ENCODE results near the gene C2CD2L. TPM values are rescaled to one million over a fixed set of nuclear protein-coding genes. Genes with fewer than 3 reads are reported as not detected.

Gene C2CD2L
- total RNA-seq, 1 experiment from 2014 or later = 5.6 TPM

GRCh38 chr11:119167933-119168332 lies 60.8 kb downstream of the C2CD2L start:
- no peak overlapping the region for H2AK5ac ChIP-seq (ENCODE audit: insufficient read length, low read length)
- no peak overlapping the region for H4K8ac ChIP-seq (replicated peaks; ENCODE audit: insufficient read length, low read depth, low read length)
- H3K79me2 ChIP-seq (ENCODE audit: insufficient read depth, low read length) = no peaks in the 10 kb centered on the region
- H3K23me2 ChIP-seq (ENCODE audit: insufficient read length, low read depth, low read length, poor library complexity, severe bottlenecking) = peaks cover 2% of the 10 kb centered on the region
- no peak overlapping the region for H3K14ac ChIP-seq (ENCODE audit: insufficient read depth, low read length)
- no peak overlapping the region for H2BK120ac ChIP-seq (ENCODE audit: low read depth, low read length, poor library complexity, severe bottlenecking)
- no peaks in the 10 kb centered on the region for H3K27me3 ChIP-seq (ENCODE audit: insufficient read depth, low read length)
- H3T11ph ChIP-seq (ENCODE audit: low read length) = no peak overlapping the region
- no peak overlapping the region for H3K9ac ChIP-seq (ENCODE audit: extremely low read depth, insufficient read length, low read length)
- Mint-ChIP-seq H3K36me3 (ENCODE audit: insufficient read depth in 1 of 3, low read depth in 3 of 3) (0 out of 7 replicates have a peak, but pooled peaks cover 0 to 4% (median 0%) of the 10 kb centered on the region in 3 experiments), H3K4me1 (peaks cover 24 to 33% of the 10 kb centered on the region in 2 experiments), H3K27me3 (ENCODE audit: low read depth) (peaks cover 2% of the 10 kb centered on the region; the same call in 1 of the 2 replicates), H3K27ac (0 out of 7 replicates have a peak overlapping the region, but pooled peaks of 2 of the 3 experiments have one; percentile 32 to 55), H3K4me3 (peak overlapping the region; percentile 78 to 83), H3K9me3 (peaks cover 0 to 3% of the 10 kb centered on the region in 2 experiments; a peak in 1 of 5 replicates)
- no peak overlapping the region for H2BK15ac ChIP-seq (ENCODE audit: low read depth, low read length)
- no peak overlapping the region for H3K4ac ChIP-seq (ENCODE audit: low read depth, low read length)
- no peak overlapping the region for H2BK12ac ChIP-seq (ENCODE audit: insufficient read length, low read depth, low read length)
- no peak overlapping the region for H3K23ac ChIP-seq (ENCODE audit: insufficient read length, low read depth, low read length)
- no peak overlapping the region for H3K27ac ChIP-seq (ENCODE audit: insufficient read length, low read depth, low read length)
- no peak overlapping the region for H4K91ac ChIP-seq (ENCODE audit: insufficient read length, low read depth, low read length)
- H3K18ac ChIP-seq (ENCODE audit: insufficient read length, low read depth, low read length) = no peak overlapping the region
- DNase-seq = no peak
- no peaks in the 10 kb centered on the region for H3K9me3 ChIP-seq (ENCODE audit: control insufficient read depth, low read depth, low read length)
- no peak overlapping the region for H2BK20ac ChIP-seq (ENCODE audit: low read depth, low read length, poor library complexity, severe bottlenecking)
- H2AFZ ChIP-seq (ENCODE audit: low read length) = no peak overlapping the region
- peaks cover 3% of the 10 kb centered on the region; the same call in 1 of the 2 replicates for H3K4me1 ChIP-seq (ENCODE audit: insufficient read depth, low read length)
- no peak overlapping the region for H4K5ac ChIP-seq (ENCODE audit: insufficient read length, low read depth, low read length)
- H2BK5ac ChIP-seq (ENCODE audit: insufficient read length, low read length) = no peak overlapping the region
- WGBS (ENCODE audit: extremely low coverage, insufficient read length, low lambda C conversion rate) = no CpG with 5 or more reads among the region's 6 CpGs
- TF ChIP-seq CTCF (conservative IDR thresholded peaks at IDR 0.05) = no peak
- no peak overlapping the region for H3K56ac ChIP-seq (ENCODE audit: insufficient read length, low read depth, low read length)
- no peaks in the 10 kb centered on the region for H3K79me1 ChIP-seq (ENCODE audit: insufficient read depth, low read depth, low read length, poor library complexity, severe bottlenecking)
- H4K20me1 ChIP-seq (ENCODE audit: control insufficient read depth, insufficient read depth, insufficient read length) = no peaks in the 10 kb centered on the region
- H3K4me2 ChIP-seq (ENCODE audit: insufficient read depth, insufficient read length, low read length) = no peak overlapping the region

Other genes with a start within 250 kb of the C2CD2L start
- gene CXCR5, start 223.5 kb upstream of the C2CD2L start, total RNA-seq (2021) = 0.07 and 0.11 TPM in 2 replicates
- gene BCL9L, start 181.4 kb upstream of the C2CD2L start, total RNA-seq (2021) = 74.9 and 78.4 TPM in 2 replicates
- 0.24 and 0.33 TPM in 2 replicates for gene UPK2, start 151.0 kb upstream of the C2CD2L start, total RNA-seq (2021)
- not detected in 2 replicates for gene FOXR1, start 135.6 kb upstream of the C2CD2L start, total RNA-seq (2021)
- 51.2 and 55.2 TPM in 2 replicates for gene CENATAC, start 109.2 kb upstream of the C2CD2L start, total RNA-seq (2021)
- gene RPS25, start 89.0 kb upstream of the C2CD2L start, total RNA-seq (2021) = 1,450 and 1,453 TPM in 2 replicates
- gene TRAPPC4, start 88.6 kb upstream of the C2CD2L start, total RNA-seq (2021) = 82.8 TPM in 2 replicates
- gene SLC37A4, start 76.5 kb upstream of the C2CD2L start, total RNA-seq (2021) = 41.0 and 42.0 TPM in 2 replicates
- 228 and 234 TPM in 2 replicates for gene HYOU1, start 50.1 kb upstream of the C2CD2L start, total RNA-seq (2021)
- 17.5 and 18.6 TPM in 2 replicates for gene VPS11, start 39.5 kb upstream of the C2CD2L start, total RNA-seq (2021)
- gene HMBS, start 22.5 kb upstream of the C2CD2L start, total RNA-seq (2021) = 57.2 and 57.7 TPM in 2 replicates
- gene DPAGT1, start 5.5 kb upstream of the C2CD2L start, total RNA-seq (2021) = 43.6 and 44.5 TPM in 2 replicates
- gene HINFP, start 14.2 kb downstream of the C2CD2L start, total RNA-seq (2021) = 42.1 and 42.4 TPM in 2 replicates
- 0.68 and 1.2 TPM in 2 replicates for gene ABCG4, start 41.7 kb downstream of the C2CD2L start, total RNA-seq (2021)
- gene NLRX1, start 61.4 kb downstream of the C2CD2L start, total RNA-seq (2021) = 17.2 and 18.2 TPM in 2 replicates
- 0.39 TPM in 1 of 2 replicates, not detected in the other for gene NHERF4, start 78.1 kb downstream of the C2CD2L start, total RNA-seq (2021)
- gene CBL, start 99.0 kb downstream of the C2CD2L start, total RNA-seq (2021) = 52.1 and 56.4 TPM in 2 replicates
- gene MCAM, start 209.8 kb downstream of the C2CD2L start, total RNA-seq (2021) = 21.5 and 23.3 TPM in 2 replicates
- 56.2 and 57.6 TPM in 2 replicates for gene RNF26, start 227.2 kb downstream of the C2CD2L start, total RNA-seq (2021)
- 0.33 and 0.59 TPM in 2 replicates for gene C1QTNF5, start 233.5 kb downstream of the C2CD2L start, total RNA-seq (2021)
- gene MFRP, start 239.4 kb downstream of the C2CD2L start, total RNA-seq (2021) = not detected in 2 replicates

Data from H9 (cell line).